Measurements from ENCODE around the gene PIP5K1B. TPM values are rescaled to one million over a fixed set of nuclear protein-coding genes. Genes with fewer than 3 reads are reported as not detected.
"Not testable (repeated sequence)": the region's sequence is repeated elsewhere in the genome, so short reads cannot be mapped to it uniquely, and the experiment has no call there.

Gene PIP5K1B
- total RNA-seq, 1 donor from 2014 or later: 2.1 TPM

- Histone ChIP-seq H3K4me1 (ENCODE audit: control insufficient read depth in 3 of 3, insufficient read depth in 3 of 3, low read length in 3 of 3) (peaks cover 26 to 36% (median 27%) of the 10 kb centered on the region in 3 donors), H3K4me3 (ENCODE audit: low read length in 3 of 3) (no peak overlapping the region), H3K27ac (ENCODE audit: low read depth, low read length) (peak overlapping the region; percentile 29), H3K27me3 (ENCODE audit: control insufficient read depth in 3 of 3, insufficient read depth in 3 of 3, low read length in 3 of 3) (no peaks in the 10 kb centered on the region), H3K36me3 (ENCODE audit: control insufficient read depth in 3 of 3, insufficient read depth in 3 of 3, low read length in 3 of 3) (no peaks in the 10 kb centered on the region), H3K9me3 (ENCODE audit: control insufficient read depth in 3 of 3, low read length in 3 of 3) (no peaks in the 10 kb centered on the region), H3K9ac (ENCODE audit: low read depth in 1 of 3, low read length in 3 of 3) (no peak overlapping the region)
These were observed 275.4 kb downstream of the PIP5K1B start for GRCh38 chr9:68980341-68980914.

- Histone ChIP-seq H3K27ac (ENCODE audit: low read depth, low read length) (no peak overlapping the region), H3K4me1 (ENCODE audit: control insufficient read depth in 3 of 3, insufficient read depth in 3 of 3, low read length in 3 of 3) (peaks cover 26 to 36% (median 27%) of the 10 kb centered on the region in 3 donors), H3K9ac (ENCODE audit: low read depth in 1 of 3, low read length in 3 of 3) (peak overlapping the region in 2 of 3 donors; percentile 3 to 28), H3K9me3 (ENCODE audit: control insufficient read depth in 3 of 3, low read length in 3 of 3) (no peaks in the 10 kb centered on the region), H3K36me3 (ENCODE audit: control insufficient read depth in 3 of 3, insufficient read depth in 3 of 3, low read length in 3 of 3) (no peaks in the 10 kb centered on the region), H3K4me3 (ENCODE audit: low read length in 3 of 3) (no peak overlapping the region), H3K27me3 (ENCODE audit: control insufficient read depth in 3 of 3, insufficient read depth in 3 of 3, low read length in 3 of 3) (no peaks in the 10 kb centered on the region)
These were observed 276.7 kb downstream of the PIP5K1B start for GRCh38 chr9:68981789-68982188.

GRCh38 chr9:68983008-68983411 is 278.0 kb downstream of the PIP5K1B start:
- Histone ChIP-seq H3K36me3 (ENCODE audit: control insufficient read depth in 3 of 3, insufficient read depth in 3 of 3, low read length in 3 of 3) (no peaks in the 10 kb centered on the region), H3K9me3 (ENCODE audit: control insufficient read depth in 3 of 3, low read length in 3 of 3) (no peaks in the 10 kb centered on the region), H3K27ac (ENCODE audit: low read depth, low read length) (peak overlapping the region; percentile 9), H3K4me1 (ENCODE audit: control insufficient read depth in 3 of 3, insufficient read depth in 3 of 3, low read length in 3 of 3) (peaks cover 26 to 36% (median 27%) of the 10 kb centered on the region in 3 donors), H3K4me3 (ENCODE audit: low read length in 3 of 3) (no peak overlapping the region), H3K9ac (ENCODE audit: low read depth in 1 of 3, low read length in 3 of 3) (no peak overlapping the region), H3K27me3 (ENCODE audit: control insufficient read depth in 3 of 3, insufficient read depth in 3 of 3, low read length in 3 of 3) (no peaks in the 10 kb centered on the region)

- Histone ChIP-seq H3K4me1 (ENCODE audit: control insufficient read depth in 3 of 3, insufficient read depth in 3 of 3, low read length in 3 of 3) (peaks cover 26 to 36% (median 27%) of the 10 kb centered on the region in 3 donors), H3K27ac (ENCODE audit: low read depth, low read length) (no peak overlapping the region), H3K36me3 (ENCODE audit: control insufficient read depth in 3 of 3, insufficient read depth in 3 of 3, low read length in 3 of 3) (no peaks in the 10 kb centered on the region), H3K4me3 (ENCODE audit: low read length in 3 of 3) (no peak overlapping the region), H3K9me3 (ENCODE audit: control insufficient read depth in 3 of 3, low read length in 3 of 3) (no peaks in the 10 kb centered on the region), H3K9ac (ENCODE audit: low read depth in 1 of 3, low read length in 3 of 3) (no peak overlapping the region), H3K27me3 (ENCODE audit: control insufficient read depth in 3 of 3, insufficient read depth in 3 of 3, low read length in 3 of 3) (no peaks in the 10 kb centered on the region)
These were observed 278.7 kb downstream of the PIP5K1B start for GRCh38 chr9:68983522-68984424.

GRCh38 chr9:68986949-68987348 is 281.9 kb downstream of the PIP5K1B start:
- not testable (repeated sequence) for H3K27me3 ChIP-seq (ENCODE audit: control insufficient read depth in 3 of 3, insufficient read depth in 3 of 3, low read length in 3 of 3); H3K9ac ChIP-seq (ENCODE audit: low read depth in 1 of 3, low read length in 3 of 3); H3K27ac ChIP-seq (ENCODE audit: low read depth, low read length); H3K9me3 ChIP-seq (ENCODE audit: control insufficient read depth in 3 of 3, low read length in 3 of 3); H3K4me3 ChIP-seq (ENCODE audit: low read length in 3 of 3); H3K36me3 ChIP-seq (ENCODE audit: control insufficient read depth in 3 of 3, insufficient read depth in 3 of 3, low read length in 3 of 3)
- H3K4me1 ChIP-seq (ENCODE audit: control insufficient read depth in 3 of 3, insufficient read depth in 3 of 3, low read length in 3 of 3): peaks cover 9 to 16% (median 9%) of the 10 kb centered on the region in 3 donors

- Histone ChIP-seq H3K9ac (ENCODE audit: low read depth in 1 of 3, low read length in 3 of 3) (no peak overlapping the region), H3K27ac (ENCODE audit: low read depth, low read length) (no peak overlapping the region), H3K27me3 (ENCODE audit: control insufficient read depth in 3 of 3, insufficient read depth in 3 of 3, low read length in 3 of 3) (no peaks in the 10 kb centered on the region), H3K4me3 (ENCODE audit: low read length in 3 of 3) (no peak overlapping the region), H3K9me3 (ENCODE audit: control insufficient read depth in 3 of 3, low read length in 3 of 3) (no peaks in the 10 kb centered on the region), H3K4me1 (ENCODE audit: control insufficient read depth in 3 of 3, insufficient read depth in 3 of 3, low read length in 3 of 3) (no peaks in the 10 kb centered on the region), H3K36me3 (ENCODE audit: control insufficient read depth in 3 of 3, insufficient read depth in 3 of 3, low read length in 3 of 3) (no peaks in the 10 kb centered on the region)
These were observed 286.4 kb downstream of the PIP5K1B start for GRCh38 chr9:68991457-68991856.

GRCh38 chr9:68995776-68996175 is 290.7 kb downstream of the PIP5K1B start:
- no peaks in the 10 kb centered on the region for H3K36me3 ChIP-seq (ENCODE audit: control insufficient read depth in 3 of 3, insufficient read depth in 3 of 3, low read length in 3 of 3)
- no peak overlapping the region for H3K27ac ChIP-seq (ENCODE audit: low read depth, low read length)
- no peaks in the 10 kb centered on the region for H3K27me3 ChIP-seq (ENCODE audit: control insufficient read depth in 3 of 3, insufficient read depth in 3 of 3, low read length in 3 of 3)
- H3K4me3 ChIP-seq (ENCODE audit: low read length in 3 of 3): no peak overlapping the region
- peaks cover 0 to 4% (median 0%) of the 10 kb centered on the region in 3 donors for H3K4me1 ChIP-seq (ENCODE audit: control insufficient read depth in 3 of 3, insufficient read depth in 3 of 3, low read length in 3 of 3)
- no peak overlapping the region for H3K9ac ChIP-seq (ENCODE audit: low read depth in 1 of 3, low read length in 3 of 3)
- H3K9me3 ChIP-seq (ENCODE audit: control insufficient read depth in 3 of 3, low read length in 3 of 3): no peaks in the 10 kb centered on the region

GRCh38 chr9:68996462-68996861 is 291.4 kb downstream of the PIP5K1B start:
- no peak overlapping the region for H3K9ac ChIP-seq (ENCODE audit: low read depth in 1 of 3, low read length in 3 of 3)
- H3K9me3 ChIP-seq (ENCODE audit: control insufficient read depth in 3 of 3, low read length in 3 of 3): no peaks in the 10 kb centered on the region
- H3K36me3 ChIP-seq (ENCODE audit: control insufficient read depth in 3 of 3, insufficient read depth in 3 of 3, low read length in 3 of 3): no peaks in the 10 kb centered on the region
- H3K4me3 ChIP-seq (ENCODE audit: low read length in 3 of 3): no peak overlapping the region
- peaks cover 0 to 4% (median 0%) of the 10 kb centered on the region in 3 donors for H3K4me1 ChIP-seq (ENCODE audit: control insufficient read depth in 3 of 3, insufficient read depth in 3 of 3, low read length in 3 of 3)
- H3K27ac ChIP-seq (ENCODE audit: low read depth, low read length): no peak overlapping the region
- no peaks in the 10 kb centered on the region for H3K27me3 ChIP-seq (ENCODE audit: control insufficient read depth in 3 of 3, insufficient read depth in 3 of 3, low read length in 3 of 3)

GRCh38 chr9:68997666-68998065 is 292.6 kb downstream of the PIP5K1B start:
- Histone ChIP-seq H3K36me3 (ENCODE audit: control insufficient read depth in 3 of 3, insufficient read depth in 3 of 3, low read length in 3 of 3) (no peaks in the 10 kb centered on the region), H3K27ac (ENCODE audit: low read depth, low read length) (no peak overlapping the region), H3K9me3 (ENCODE audit: control insufficient read depth in 3 of 3, low read length in 3 of 3) (no peaks in the 10 kb centered on the region), H3K4me3 (ENCODE audit: low read length in 3 of 3) (no peak overlapping the region), H3K9ac (ENCODE audit: low read depth in 1 of 3, low read length in 3 of 3) (no peak overlapping the region), H3K27me3 (ENCODE audit: control insufficient read depth in 3 of 3, insufficient read depth in 3 of 3, low read length in 3 of 3) (no peaks in the 10 kb centered on the region), H3K4me1 (ENCODE audit: control insufficient read depth in 3 of 3, insufficient read depth in 3 of 3, low read length in 3 of 3) (peaks cover 0 to 4% (median 0%) of the 10 kb centered on the region in 3 donors)

- H3K27me3 ChIP-seq (ENCODE audit: control insufficient read depth in 3 of 3, insufficient read depth in 3 of 3, low read length in 3 of 3): no peaks in the 10 kb centered on the region
- peaks cover 0 to 4% (median 0%) of the 10 kb centered on the region in 3 donors for H3K4me1 ChIP-seq (ENCODE audit: control insufficient read depth in 3 of 3, insufficient read depth in 3 of 3, low read length in 3 of 3)
- H3K9me3 ChIP-seq (ENCODE audit: control insufficient read depth in 3 of 3, low read length in 3 of 3): no peaks in the 10 kb centered on the region
- H3K4me3 ChIP-seq (ENCODE audit: low read length in 3 of 3): no peak overlapping the region
- no peak overlapping the region for H3K9ac ChIP-seq (ENCODE audit: low read depth in 1 of 3, low read length in 3 of 3)
- no peaks in the 10 kb centered on the region for H3K36me3 ChIP-seq (ENCODE audit: control insufficient read depth in 3 of 3, insufficient read depth in 3 of 3, low read length in 3 of 3)
- H3K27ac ChIP-seq (ENCODE audit: low read depth, low read length): no peak overlapping the region
These were observed 293.3 kb downstream of the PIP5K1B start for GRCh38 chr9:68998385-68998784.

Measured in skeletal muscle tissue (tissue), 4 donors.